Hepatocyte (in vitro differentiated cells): ENCODE data around the gene TMEM184B.
A peak's percentile ranks its signal among the peaks of the same experiment; 100 is the strongest.

Experiments
- CTCF ChIP-seq: fragments of 200-600 bp; sonication (generic); IDR thresholded peaks from 2 replicates; pipeline ENCODE4 v1.5.1; 2016; ENCODE audit warnings: antibody characterized with exemption, mild to moderate bottlenecking; ENCODE audit not compliant: poor library complexity
- EZH2 ChIP-seq: fragments of 200-600 bp; sonication (generic); IDR thresholded peaks from 2 replicates; pipeline ENCODE4 v1.6.1; 2016; ENCODE audit warnings: antibody characterized with exemption, mild to moderate bottlenecking, borderline replicate concordance
- EZH2phosphoT487 ChIP-seq: fragments of 200-600 bp; sonication (generic); IDR thresholded peaks from one replicate; pipeline ENCODE4 v1.6.1; 2018; ENCODE audit warnings: antibody characterized with exemption, mild to moderate bottlenecking, low read depth, moderate library complexity; ENCODE audit not compliant: unreplicated experiment, severe bottlenecking

- TF ChIP-seq CTCF (peak; percentile 15), EZH2 (no peak), EZH2phosphoT487 (no peak)
These were observed 58.3 kb downstream of the TMEM184B start for GRCh38 chr22:38214302-38215056.
